Fibroblast of the aortic adventitia (primary cell): ENCODE results near the gene TRPM5. TPM values are rescaled to one million over a fixed set of nuclear protein-coding genes. Genes with fewer than 3 reads are reported as not detected.
"Not testable (repeated sequence)": the region's sequence is repeated elsewhere in the genome, so short reads cannot be mapped to it uniquely, and the experiment has no call there.

Source experiments
- DNase-seq: peaks from one replicate; pipeline ENCODE4 v3.0.0-alpha.2; 2010; ENCODE audit warnings: low read depth
- H3K4me3 ChIP-seq: 2 replicates; pipeline ENCODE4 v1.5.1; 2011; ENCODE audit warnings: low read depth, mild to moderate bottlenecking, control low read depth, low read length, moderate library complexity
- total RNA-seq: library from RNA; depleted of rRNA; stranded (reverse); fragments of >200 nt; gene quantifications from 2 replicates; pipeline ENCODE4 v1.2.3, GENCODE V29; 2012; ENCODE audit warnings: low replicate concordance
- TF ChIP-seq, protein P1 (sequence below): IDR thresholded peaks from 2 replicates; pipeline ENCODE4 v1.5.1; 2011; ENCODE audit warnings: mild to moderate bottlenecking, low read length, control low read depth, inconsistent platforms; ENCODE audit not compliant: insufficient read depth

TRPM5 gene
- total RNA-seq, 1 donor = not detected

- DNase-seq = no peak
- H3K4me3 ChIP-seq = no peak overlapping the region
- TF ChIP-seq, protein P1, sequence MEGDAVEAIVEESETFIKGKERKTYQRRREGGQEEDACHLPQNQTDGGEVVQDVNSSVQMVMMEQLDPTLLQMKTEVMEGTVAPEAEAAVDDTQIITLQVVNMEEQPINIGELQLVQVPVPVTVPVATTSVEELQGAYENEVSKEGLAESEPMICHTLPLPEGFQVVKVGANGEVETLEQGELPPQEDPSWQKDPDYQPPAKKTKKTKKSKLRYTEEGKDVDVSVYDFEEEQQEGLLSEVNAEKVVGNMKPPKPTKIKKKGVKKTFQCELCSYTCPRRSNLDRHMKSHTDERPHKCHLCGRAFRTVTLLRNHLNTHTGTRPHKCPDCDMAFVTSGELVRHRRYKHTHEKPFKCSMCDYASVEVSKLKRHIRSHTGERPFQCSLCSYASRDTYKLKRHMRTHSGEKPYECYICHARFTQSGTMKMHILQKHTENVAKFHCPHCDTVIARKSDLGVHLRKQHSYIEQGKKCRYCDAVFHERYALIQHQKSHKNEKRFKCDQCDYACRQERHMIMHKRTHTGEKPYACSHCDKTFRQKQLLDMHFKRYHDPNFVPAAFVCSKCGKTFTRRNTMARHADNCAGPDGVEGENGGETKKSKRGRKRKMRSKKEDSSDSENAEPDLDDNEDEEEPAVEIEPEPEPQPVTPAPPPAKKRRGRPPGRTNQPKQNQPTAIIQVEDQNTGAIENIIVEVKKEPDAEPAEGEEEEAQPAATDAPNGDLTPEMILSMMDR = no peak
These were observed 37.9 kb upstream of the TRPM5 start for GRCh38 chr11:2482204-2482603.

DNA sequence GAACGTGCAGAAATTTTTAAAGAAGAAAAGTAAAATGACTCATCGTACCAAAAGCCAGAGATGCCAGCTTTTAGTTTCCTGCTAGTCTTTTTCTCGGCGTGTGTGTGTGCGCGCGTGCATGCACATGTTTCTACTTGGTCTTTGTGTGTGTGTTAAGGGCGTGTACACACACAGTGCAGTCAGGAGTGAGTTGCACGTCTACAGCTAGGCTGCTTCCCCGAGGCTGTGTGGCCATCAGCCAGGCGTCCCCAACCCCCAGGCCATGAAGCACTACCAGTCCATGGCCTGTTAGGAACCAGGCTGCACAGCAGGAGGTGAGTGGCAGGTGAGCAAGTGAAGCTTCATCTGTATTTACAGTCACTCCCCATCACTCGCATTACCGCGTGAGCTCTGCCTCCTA is 36.9 kb upstream of the TRPM5 start:
- no peak overlapping the region for H3K4me3 ChIP-seq
- DNase-seq = no peak
- TF ChIP-seq, protein P1 = no peak

- DNase-seq = no peak
- TF ChIP-seq, protein P1 = no peak
- H3K4me3 ChIP-seq = no peak overlapping the region
These were observed 36.5 kb upstream of the TRPM5 start for GRCh38 chr11:2480874-2481220.

DNA sequence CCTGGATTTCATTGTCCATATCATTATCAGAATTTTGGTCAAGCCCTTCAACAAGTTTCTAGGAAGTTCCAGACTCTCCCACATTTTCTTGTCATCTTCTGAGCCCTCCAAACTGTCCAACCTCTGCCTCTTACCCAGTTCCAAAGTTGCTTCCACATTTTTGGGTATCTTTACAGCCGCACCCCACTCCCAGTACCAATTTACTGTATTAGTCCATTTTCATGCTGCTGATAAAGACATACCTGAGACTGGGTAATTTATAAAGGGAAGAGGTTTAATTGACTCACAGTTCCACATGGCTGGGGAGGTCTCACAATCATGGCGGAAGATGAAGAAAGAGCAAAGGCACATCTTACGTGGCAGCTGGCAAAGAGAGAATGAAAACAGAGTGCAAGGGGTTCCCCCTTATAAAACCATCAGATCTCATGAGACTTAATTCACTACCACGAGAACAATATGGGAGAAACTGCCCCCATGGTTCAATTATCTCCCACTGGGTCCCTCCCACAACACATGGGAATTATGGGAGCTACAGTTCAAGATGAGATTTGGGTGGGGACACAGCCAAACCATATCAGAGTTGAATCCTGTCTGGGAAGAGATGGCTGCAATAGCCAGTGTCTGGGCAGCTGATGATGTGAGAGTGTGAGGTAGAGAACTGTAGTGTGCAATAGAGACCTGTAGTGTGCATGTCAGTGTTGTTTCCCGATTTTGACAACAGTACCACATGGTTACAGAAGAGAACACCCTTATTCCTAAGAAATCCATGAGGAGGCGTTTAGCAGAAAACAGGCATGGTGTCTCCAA is 36.0 kb upstream of the TRPM5 start:
- H3K4me3 ChIP-seq, DNase-seq: not testable (repeated sequence)

DNA sequence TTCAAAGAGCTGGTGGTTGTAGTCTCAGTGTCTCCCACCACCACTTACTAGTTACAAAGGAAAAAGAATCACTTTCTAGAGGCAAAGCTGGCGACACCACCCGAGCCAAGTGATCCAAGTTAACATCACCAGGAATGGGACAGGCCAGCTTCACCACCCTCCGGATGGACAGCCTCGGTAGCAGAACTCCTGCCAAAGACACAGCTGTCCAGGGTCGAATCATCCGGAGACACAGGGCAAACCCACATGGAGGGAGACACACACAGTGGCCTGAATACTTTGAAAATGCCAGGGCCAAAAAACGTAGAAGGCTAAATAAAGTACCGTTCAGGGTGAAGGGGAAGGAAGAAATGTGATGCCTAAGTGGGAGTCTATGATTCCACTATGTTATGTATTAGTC is 33.6 kb upstream of the TRPM5 start:
- no peak overlapping the region for H3K4me3 ChIP-seq
- no peak for DNase-seq
- TF ChIP-seq, protein P1 = no peak

DNA sequence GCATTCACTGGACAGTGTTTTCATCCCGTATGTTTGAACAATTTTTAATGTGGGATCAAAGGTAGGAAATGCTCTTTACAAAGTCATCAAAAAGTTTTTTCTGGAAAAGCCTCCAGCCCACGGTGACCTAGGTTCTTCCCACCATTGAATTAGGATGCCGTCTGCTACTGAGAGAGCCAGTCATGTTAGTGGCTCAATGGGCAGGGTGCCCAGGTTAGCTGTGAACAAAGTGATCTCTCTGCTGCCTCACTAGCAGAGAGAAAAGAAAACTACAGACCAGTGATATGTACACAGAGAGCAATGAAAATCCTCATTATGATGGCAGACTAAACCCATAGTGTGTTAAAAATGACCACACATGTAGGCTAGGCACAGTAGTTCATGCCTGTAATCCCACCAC is 32.9 kb upstream of the TRPM5 start:
- TF ChIP-seq, protein P1 = no peak

DNA sequence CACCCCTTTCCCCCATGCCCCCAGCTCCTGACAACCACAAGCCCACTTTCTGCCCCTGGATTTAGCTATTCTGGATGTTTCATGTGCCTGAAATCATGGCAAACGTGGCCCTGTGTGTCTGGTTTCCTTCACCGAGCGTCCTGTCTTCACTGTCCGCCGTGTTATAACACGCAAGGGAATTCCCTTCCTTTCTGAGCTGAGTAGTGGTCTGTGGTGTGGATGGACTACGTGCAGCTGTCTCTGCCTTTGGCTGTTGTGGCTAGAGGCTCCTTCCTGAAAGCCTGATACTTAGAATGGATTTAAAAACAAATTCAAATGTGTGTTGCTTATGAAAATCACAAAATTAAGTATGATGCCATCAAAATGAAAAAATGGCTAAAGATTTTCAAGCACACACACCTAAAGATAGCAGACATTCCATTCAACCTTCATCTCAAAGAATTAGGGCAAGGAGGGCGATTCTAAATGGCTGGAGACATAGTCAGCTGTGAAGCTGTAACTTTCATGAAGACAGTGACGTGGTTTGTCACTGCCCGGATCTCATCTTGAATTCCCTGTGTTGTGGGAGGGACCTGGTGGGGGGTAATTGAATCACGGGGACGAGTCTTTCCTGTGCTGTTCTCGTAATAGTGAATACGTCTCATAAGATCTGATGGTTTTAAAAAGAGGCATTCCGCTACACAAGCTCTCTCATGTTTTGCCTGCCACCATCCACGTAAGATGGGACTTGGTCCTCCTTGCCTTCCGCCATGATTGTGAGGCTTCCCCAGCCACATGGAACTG is 31.0 kb upstream of the TRPM5 start:
- no peak for DNase-seq
- TF ChIP-seq, protein P1 = no peak
- no peak overlapping the region for H3K4me3 ChIP-seq

More for the DNA sequence above, 32.9 kb upstream of the TRPM5 start:
- no peak overlapping the region for H3K4me3 ChIP-seq
- no peak for DNase-seq
